Keratinocyte (primary cell): ENCODE measurements around the gene YPEL1. TPM values are rescaled to one million over a fixed set of nuclear protein-coding genes. Genes with fewer than 3 reads are reported as not detected.

Experiments
- DNase-seq: peaks from one replicate; pipeline ENCODE4 v3.0.0-alpha.2; 2011; ENCODE audit warnings: low read depth, missing footprints, low spot score
- FAIRE-seq: peaks from 2 replicates; lab custom pipeline; 2011; peaks lifted over from hg19 to GRCh38; lab: Jason Lieb, UNC
- H2AFZ ChIP-seq: 2 replicates; pipeline ENCODE4 v1.6.0; 2012; ENCODE audit warnings: low read length, control low read depth, inconsistent platforms; ENCODE audit not compliant: control insufficient read depth
- H3K27ac ChIP-seq: 2 replicates; pipeline ENCODE4 v1.5.1; 2011; ENCODE audit warnings: low read length; ENCODE audit not compliant: control insufficient read depth, insufficient read depth
- H3K27me3 ChIP-seq: 3 replicates; pipeline ENCODE4 v1.6.0; 2011; ENCODE audit warnings: low read length; ENCODE audit not compliant: control insufficient read depth, insufficient read depth; ENCODE audit errors: extremely low read depth
- H3K36me3 ChIP-seq, 2 experiments: 2 replicates in 1 of 2; 3 replicates in 1 of 2; pipeline ENCODE4 v1.5.1; 2011; ENCODE audit warnings: low read length in 2 of 2, mild to moderate bottlenecking in 1 of 2; ENCODE audit not compliant: control insufficient read depth in 2 of 2, insufficient read depth in 2 of 2; ENCODE audit errors: extremely low read depth in 1 of 2
- H3K4me1 ChIP-seq: 3 replicates; pipeline ENCODE4 v1.5.1; 2011; ENCODE audit warnings: low read length; ENCODE audit not compliant: control insufficient read depth, insufficient read depth; ENCODE audit errors: extremely low read depth
- H3K4me2 ChIP-seq: 3 replicates; pipeline ENCODE4 v1.6.0; 2011; ENCODE audit warnings: low read depth, low read length; ENCODE audit not compliant: control insufficient read depth, insufficient read depth; ENCODE audit errors: extremely low read depth
- H3K4me3 ChIP-seq, 3 experiments: fragments of 200-600 bp in 1 of 3; sonication (generic) in 1 of 3; 2 replicates in 2 of 3; 3 replicates in 1 of 3; pipeline ENCODE4 v1.5.1; 2011 to 2016; ENCODE audit warnings: low read length in 3 of 3, mild to moderate bottlenecking in 3 of 3, control low read depth in 2 of 3, inconsistent platforms in 1 of 3, low read depth in 1 of 3, mixed read lengths in 1 of 3, mixed run types in 1 of 3, moderate library complexity in 1 of 3; ENCODE audit not compliant: control insufficient read depth in 2 of 3, insufficient read depth in 2 of 3; ENCODE audit errors: extremely low read depth in 1 of 3
- H3K79me2 ChIP-seq: 2 replicates; pipeline ENCODE4 v1.6.0; 2012; ENCODE audit warnings: low read length; ENCODE audit not compliant: control insufficient read depth, insufficient read depth
- H3K9ac ChIP-seq: 3 replicates; pipeline ENCODE4 v1.6.0; 2011; ENCODE audit warnings: low read length; ENCODE audit not compliant: control insufficient read depth, insufficient read depth; ENCODE audit errors: extremely low read depth
- H3K9me1 ChIP-seq: 3 replicates; pipeline ENCODE4 v1.6.0; 2011; ENCODE audit warnings: low read length; ENCODE audit not compliant: control insufficient read depth, insufficient read depth; ENCODE audit errors: extremely low read depth
- H3K9me3 ChIP-seq: 2 replicates; pipeline ENCODE4 v1.5.1; 2012; ENCODE audit warnings: low read depth, low read length; ENCODE audit not compliant: control insufficient read depth
- H4K20me1 ChIP-seq: 3 replicates; pipeline ENCODE4 v1.6.0; 2011; ENCODE audit warnings: low read length; ENCODE audit not compliant: control insufficient read depth, insufficient read depth; ENCODE audit errors: extremely low read depth
- CTCF ChIP-seq, 3 experiments: IDR thresholded peaks in 1 of 3; conservative IDR thresholded peaks in 1 of 3; optimal IDR thresholded peaks in 1 of 3; 2 replicates in 2 of 3; 3 replicates in 1 of 3; pipeline versions ENCODE3 to v1.5.1; 2011; ENCODE audit warnings: low read length in 3 of 3, mild to moderate bottlenecking in 3 of 3, moderate library complexity in 2 of 3, control low read depth in 1 of 3, inconsistent platforms in 1 of 3; ENCODE audit not compliant: insufficient read depth in 2 of 3; ENCODE audit errors: extremely low read depth in 1 of 3
- EZH2 ChIP-seq: IDR thresholded peaks from one replicate; pipeline ENCODE4 v1.6.1; 2012; ENCODE audit warnings: inconsistent platforms, mild to moderate bottlenecking, low read length, moderate library complexity
- dilution Hi-C: fragments of 300-500 bp; cut with MboI; formaldehyde crosslinking; loops from one replicate; pipeline ENCODE4 v1.7.0; 2020; ENCODE audit warnings: low sequenced_read_pairs; ENCODE audit not compliant: extremely low pct_ligation_motif_present
- polyA plus RNA-seq, 5 experiments: library from polyadenylated mRNA; depleted of rRNA in 3 of 5; stranded (reverse) in 3 of 5; stranded (forward) in 1 of 5; unstranded in 1 of 5; fragments of >200 nt; gene quantifications; 1 replicate in 1 of 5; 2 replicates in 3 of 5; 3 replicates in 1 of 5; pipeline versions ENCODE4 v1.2.1 to v1.2.3, GENCODE V29; 2011 to 2012; ENCODE audit warnings: missing spikeins in 2 of 5, low read depth in 1 of 5, low replicate concordance in 1 of 5

YPEL1 gene
- polyA plus RNA-seq, 1 donor (not counting 4 experiments of a cell fraction or from before 2014, with no cell fraction given) = 0.03 TPM

GRCh38 chr22:21766691-21767462 is 31.3 kb upstream of the YPEL1 start:
- FAIRE-seq (no peak), DNase-seq (no peak)
- no peaks in the 10 kb centered on the region for H3K9me1 ChIP-seq
- H3K36me3 ChIP-seq = peaks cover 34 to 36% of the 10 kb centered on the region in 2 experiments
- H3K27ac ChIP-seq = no peak overlapping the region
- no peak overlapping the region for H3K4me3 ChIP-seq
- H2AFZ ChIP-seq = no peak overlapping the region
- no peaks in the 10 kb centered on the region for H3K79me2 ChIP-seq
- H4K20me1 ChIP-seq = no peaks in the 10 kb centered on the region
- no peak overlapping the region for H3K4me2 ChIP-seq
- no peaks in the 10 kb centered on the region for H3K27me3 ChIP-seq
- peaks cover 10% of the 10 kb centered on the region for H3K4me1 ChIP-seq
- H3K9ac ChIP-seq = no peak overlapping the region
- dilution Hi-C loops = no loop called here
- H3K9me3 ChIP-seq = no peaks in the 10 kb centered on the region
- TF ChIP-seq CTCF (optimal IDR thresholded peaks at IDR 0.05 in 1 of 3, IDR thresholded peaks at IDR 0.05 in 1 of 3, conservative IDR thresholded peaks at IDR 0.05 in 1 of 3; ENCODE audit: extremely low read depth in 1 of 3, insufficient read depth in 2 of 3, low read length in 3 of 3) = no peak
- no peak for TF ChIP-seq EZH2

- no peaks in the 10 kb centered on the region for H3K9me3 ChIP-seq
- peaks cover 10% of the 10 kb centered on the region for H3K4me1 ChIP-seq
- H3K9ac ChIP-seq = no peak overlapping the region
- no peak overlapping the region for H3K4me3 ChIP-seq
- H3K27ac ChIP-seq = no peak overlapping the region
- FAIRE-seq (no peak), DNase-seq (no peak)
- H3K79me2 ChIP-seq = no peaks in the 10 kb centered on the region
- H3K9me1 ChIP-seq = no peaks in the 10 kb centered on the region
- dilution Hi-C loops = no loop called here
- no peak for TF ChIP-seq EZH2
- TF ChIP-seq CTCF (optimal IDR thresholded peaks at IDR 0.05 in 1 of 3, IDR thresholded peaks at IDR 0.05 in 1 of 3, conservative IDR thresholded peaks at IDR 0.05 in 1 of 3; ENCODE audit: extremely low read depth in 1 of 3, insufficient read depth in 2 of 3, low read length in 3 of 3) = no peak
- H3K27me3 ChIP-seq = no peaks in the 10 kb centered on the region
- no peaks in the 10 kb centered on the region for H4K20me1 ChIP-seq
- no peak overlapping the region for H3K4me2 ChIP-seq
- H3K36me3 ChIP-seq = peaks cover 30 to 33% of the 10 kb centered on the region in 2 experiments
- H2AFZ ChIP-seq = no peak overlapping the region
Measured at GRCh38 chr22:21765909-21766529, 30.4 kb upstream of the YPEL1 start.
